DMS153 (cell line): ENCODE data around the gene PTGDS.

Source experiments
- DNase-seq: peaks from one replicate; lab custom pipeline; 2025; lab: John Stamatoyannopoulos, UW

Gene PTGDS

DNA sequence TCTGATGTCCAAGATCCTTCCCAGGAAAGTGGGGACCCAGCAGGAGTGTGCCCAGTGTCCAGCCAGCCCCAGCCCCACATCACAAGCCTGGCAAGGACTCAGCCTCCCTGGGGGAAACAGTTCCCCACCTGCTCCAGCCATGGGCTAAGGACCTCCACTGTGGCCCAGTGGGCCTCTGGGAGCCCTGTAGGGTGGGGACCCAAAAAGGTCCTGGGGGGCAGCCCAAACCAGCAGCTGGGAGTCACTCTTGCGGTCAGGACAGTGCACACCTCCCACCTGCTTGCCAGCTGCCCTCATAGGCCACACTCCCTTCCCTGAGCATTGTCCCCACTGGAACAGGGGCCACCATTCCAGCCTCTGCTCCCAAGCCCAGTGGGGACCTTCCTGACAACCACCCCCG is 49.1 kb downstream of the PTGDS start:
- DNase-seq = no peak

DNA sequence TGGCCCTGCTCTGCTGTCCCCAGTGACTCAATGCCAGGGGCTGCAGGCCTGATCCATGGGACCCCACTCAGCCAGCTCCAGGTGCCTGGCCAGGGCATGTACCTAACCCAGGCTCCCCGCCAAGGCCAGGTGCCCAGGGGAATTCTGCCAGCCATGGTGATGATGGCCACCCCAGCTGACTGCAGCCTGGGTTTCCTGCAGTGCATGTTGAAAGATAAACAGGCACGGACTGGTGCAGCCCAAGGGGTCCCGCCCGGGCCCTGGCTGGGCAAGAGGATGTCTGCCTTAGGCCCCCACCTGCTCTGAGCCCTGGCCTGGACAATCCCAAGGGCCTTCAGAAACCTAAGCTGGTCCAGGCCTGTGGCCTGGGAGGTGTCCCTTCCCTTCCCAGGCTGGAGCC is 49.5 kb downstream of the PTGDS start:
- peak; percentile 18 for DNase-seq

DNA sequence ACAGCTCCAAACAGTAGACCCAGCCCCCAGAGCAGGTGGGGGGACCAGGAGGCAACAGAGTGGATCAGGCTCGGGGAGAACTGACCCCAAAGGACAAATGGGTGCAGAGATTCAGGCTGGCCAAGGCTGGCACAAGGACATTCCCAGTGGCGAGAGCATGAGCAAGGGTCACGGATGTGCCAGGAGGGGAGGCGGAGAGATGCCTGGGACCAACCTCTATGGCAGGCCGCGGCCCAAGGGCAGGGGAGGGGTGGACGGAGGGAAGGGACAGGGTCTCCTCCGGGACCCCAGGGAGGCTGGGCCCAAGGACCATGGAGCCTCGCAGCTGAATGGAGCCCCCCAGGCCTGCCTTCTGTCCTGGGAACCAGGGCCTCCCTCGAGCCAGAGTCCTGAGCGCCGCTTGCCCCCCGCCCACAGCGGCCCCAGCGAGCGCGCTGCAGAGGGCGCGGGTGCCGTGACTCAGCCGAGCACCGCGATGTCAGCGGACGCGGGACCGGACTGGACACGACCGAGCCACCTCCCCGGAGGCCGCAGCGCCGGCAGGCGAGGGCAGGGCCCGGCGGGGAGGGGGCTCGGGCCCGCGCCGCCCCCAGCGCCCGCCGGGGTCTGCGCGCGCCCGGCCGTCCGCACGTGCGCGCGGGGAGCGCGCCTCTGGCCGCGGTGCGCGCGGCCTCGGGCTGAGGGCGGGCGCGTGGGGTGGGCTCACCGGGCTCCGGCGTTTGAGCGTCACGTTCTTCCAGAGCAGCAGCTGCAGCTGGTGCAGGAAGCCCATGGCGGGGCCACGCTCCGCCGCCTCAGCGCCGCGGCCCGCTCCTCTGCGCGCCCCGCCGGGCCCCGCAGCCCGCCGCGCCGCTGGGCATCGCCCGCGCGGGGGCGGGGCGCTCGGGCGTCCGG is 50.3 kb downstream of the PTGDS start, which contains the start of gene ABCA2:
Gene ABCA2, minus strand, starts transcription at position 869 of the 894 bp plus-strand sequence. Its CDS starts 97 bp downstream, at position 772.
- no peak for DNase-seq

DNA sequence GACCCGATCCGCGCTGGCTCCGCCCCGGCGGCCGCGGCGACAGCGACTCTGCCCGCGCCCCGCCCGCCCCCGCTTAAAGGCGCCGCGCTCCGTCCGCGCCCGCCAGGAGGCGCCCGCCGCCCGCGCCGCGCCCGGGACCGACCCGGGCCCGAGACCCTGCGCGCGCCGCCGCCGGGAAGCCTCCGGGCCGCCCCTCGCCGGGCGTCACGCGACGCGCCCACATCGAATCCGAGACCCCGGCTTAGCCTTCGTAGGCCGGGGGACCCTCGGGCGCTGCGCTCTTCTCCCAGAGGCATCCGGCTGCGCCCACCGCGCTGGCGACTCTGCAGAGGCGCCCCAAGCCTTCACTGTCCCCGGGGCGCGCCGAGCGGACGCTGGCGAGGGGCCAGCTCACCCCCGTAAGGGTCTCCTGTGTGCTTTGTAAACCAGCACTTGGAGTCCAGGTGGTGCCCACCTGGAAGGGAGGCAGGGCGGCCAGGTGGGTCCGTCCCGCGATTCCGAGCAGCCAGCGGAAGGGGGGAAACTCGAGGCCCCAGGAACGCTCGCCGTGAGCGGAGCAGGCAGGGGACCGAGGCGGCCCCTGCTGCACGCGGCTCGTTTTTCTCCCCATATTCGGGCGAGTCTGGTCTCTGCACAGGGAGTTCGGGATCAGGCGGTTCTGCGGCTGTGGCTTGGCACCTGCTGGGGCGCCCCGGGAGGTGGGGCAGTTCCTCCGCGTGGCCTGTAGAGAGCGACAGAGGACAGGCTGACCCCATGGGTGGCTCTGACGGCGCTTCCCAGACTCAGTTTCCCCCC is 51.2 kb downstream of the PTGDS start:
- no peak for DNase-seq

DNA sequence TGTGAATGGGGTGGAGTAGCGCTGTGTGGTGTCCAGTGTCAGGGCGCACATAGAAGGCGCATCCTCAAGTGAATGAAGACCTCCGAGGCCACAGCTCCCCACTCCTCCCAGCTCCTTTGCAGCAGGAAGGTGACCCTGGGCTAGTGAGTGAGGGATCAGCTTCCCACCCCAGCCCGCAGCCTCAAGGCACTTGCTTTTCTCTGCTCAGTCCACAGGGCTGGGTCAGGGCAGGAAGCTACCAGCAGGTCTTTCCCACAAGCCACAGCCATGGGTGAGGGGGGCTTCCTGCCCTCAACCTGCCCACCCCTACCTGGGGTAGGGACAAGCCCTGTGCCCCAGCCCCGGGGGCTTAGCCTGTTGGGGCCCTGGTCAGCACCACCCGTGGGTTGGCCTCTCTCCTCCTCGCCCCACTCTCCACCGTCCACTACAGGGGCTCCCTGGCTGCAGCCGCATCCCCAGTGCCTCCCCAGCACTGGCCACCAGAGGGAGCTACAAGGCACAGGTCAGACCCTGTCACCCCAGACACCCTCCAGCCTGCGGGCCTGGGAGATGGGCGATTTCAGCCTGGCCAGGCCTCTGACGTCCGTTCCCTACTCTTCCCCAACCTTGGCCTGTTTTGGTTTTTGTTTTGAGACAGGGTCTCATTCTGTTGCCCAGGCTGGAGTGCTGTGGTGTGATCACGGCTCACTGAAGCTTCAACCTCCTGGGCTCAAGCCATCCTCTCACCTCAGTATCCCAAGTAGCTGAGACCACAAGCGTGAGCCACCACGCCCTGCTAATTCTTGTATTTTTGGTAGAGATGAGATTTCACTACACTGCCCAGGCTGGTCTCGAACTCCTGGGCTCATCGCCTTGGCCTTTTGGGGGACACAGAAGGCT is 52.0 kb downstream of the PTGDS start:
- no peak for DNase-seq

DNA sequence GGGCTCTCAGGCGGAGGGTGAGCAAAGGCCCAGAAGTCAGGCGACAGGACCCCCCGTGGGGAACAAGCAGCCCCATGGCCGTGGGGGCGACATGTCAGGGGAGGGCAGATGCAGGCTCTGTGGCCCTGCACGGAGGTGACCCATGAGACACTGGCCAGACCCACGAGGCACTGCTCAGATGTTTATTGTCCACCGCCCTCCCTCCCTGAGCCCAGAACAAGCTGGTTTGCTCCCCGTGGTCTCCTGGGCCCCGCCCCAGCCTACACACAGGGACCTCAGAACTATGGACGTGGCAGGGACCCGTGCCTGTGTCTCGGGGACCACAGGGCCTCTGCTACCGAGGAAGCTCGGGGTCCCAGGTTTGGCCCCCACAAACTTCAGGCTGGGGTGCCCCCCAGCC is 52.7 kb downstream of the PTGDS start:
- no peak for DNase-seq

DNA sequence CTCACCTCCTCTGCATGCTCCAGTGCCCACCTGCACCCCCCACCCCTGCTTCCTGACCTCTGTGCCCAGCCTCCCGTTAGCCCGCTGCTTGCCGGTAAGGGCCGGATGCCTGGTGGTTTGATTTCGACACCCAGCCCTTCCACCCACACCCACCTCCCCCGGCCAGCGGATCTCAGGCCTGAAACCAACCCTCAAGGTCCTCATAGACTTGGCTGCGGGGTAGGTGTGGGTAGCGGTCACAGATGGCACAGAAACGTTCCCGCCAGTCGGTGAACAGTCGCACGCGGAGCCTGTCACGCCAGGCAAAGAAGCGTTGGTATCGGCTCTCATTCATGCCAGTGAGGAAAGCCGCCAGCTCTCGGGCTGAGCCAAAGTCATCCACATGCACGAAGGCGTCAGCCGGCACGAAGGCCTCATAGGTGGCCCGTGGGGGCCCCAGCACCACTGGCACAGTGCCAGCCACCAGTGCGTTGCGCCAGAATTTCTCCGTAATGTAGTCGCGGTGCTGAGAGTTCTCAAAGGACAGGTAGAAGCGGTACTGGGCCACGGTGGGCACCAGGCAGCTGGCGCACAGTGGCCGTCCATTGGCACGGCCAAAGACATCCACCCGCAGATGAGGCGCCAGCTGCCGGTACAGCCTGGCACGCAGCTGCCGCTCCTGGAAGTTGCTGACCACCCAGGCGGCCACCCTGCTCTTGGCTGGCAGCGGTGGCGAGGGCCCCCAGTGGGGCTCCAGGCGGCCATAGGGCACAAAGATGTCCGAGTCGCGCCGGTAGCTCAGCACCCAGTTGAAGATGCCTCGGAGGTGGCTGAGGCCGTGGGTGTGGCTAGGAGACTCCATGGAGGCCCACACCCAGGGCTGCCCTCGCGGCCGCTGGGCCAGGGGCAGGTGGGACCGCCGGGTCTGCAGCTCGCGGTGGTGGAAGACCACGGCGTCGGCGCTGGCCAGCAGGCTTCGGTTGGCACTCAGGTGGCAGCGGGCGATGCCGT is 53.5 kb downstream of the PTGDS start:
- DNase-seq = no peak
